B cell (primary cell): Measurements from ENCODE around the gene ANKS1B. TPM values are rescaled to one million over a fixed set of nuclear protein-coding genes. Genes with fewer than 3 reads are reported as not detected.

Source experiments
- ATAC-seq: fragments of 200-7000 bp; cut with Tn5 transposase; one replicate; pipeline ENCODE4 v1.10.0; 2021; ENCODE audit warnings: low read depth, mild to moderate bottlenecking, moderate number of reproducible peaks, moderate library complexity
- CTCF ChIA-PET: fragments of 350-600 bp; sonication (Branson Sonifier 250); formaldehyde crosslinking; loops from one replicate; lab custom pipeline; 2021; ENCODE audit warnings: antibody characterized with exemption, inconsistent platforms; lab: Charles Lee
- POLR2A ChIA-PET: fragments of 350-600 bp; sonication (Branson Sonifier 250); formaldehyde crosslinking; loops from one replicate; lab custom pipeline; 2021; ENCODE audit warnings: antibody characterized with exemption; lab: Charles Lee
- DNase-seq: peaks from one replicate; pipeline ENCODE4 v3.0.0; 2013
- H2AFZ ChIP-seq: 2 replicates; pipeline ENCODE4 v1.6.1; 2012; ENCODE audit warnings: mild to moderate bottlenecking, low read depth, low read length; ENCODE audit not compliant: insufficient read depth, poor library complexity, severe bottlenecking
- H3K27ac ChIP-seq, 2 donors: 1 replicate in 1 of 2; 2 replicates in 1 of 2; pipeline ENCODE4 v1.5.1; 2012 to 2013; ENCODE audit warnings: low read length in 2 of 2, mild to moderate bottlenecking in 2 of 2, moderate library complexity in 1 of 2
- H3K27me3 ChIP-seq, 4 experiments: fragments of 200-600 bp in 1 of 4; sonication (generic) in 1 of 4; replicated peaks in 1 of 4; 1 replicate in 2 of 4; 2 replicates in 2 of 4; pipeline versions ENCODE4 v1.6.1 to v1.7.0; 2013 to 2016; ENCODE audit warnings: low read length in 3 of 4, mild to moderate bottlenecking in 2 of 4, mixed read lengths in 1 of 4, moderate library complexity in 1 of 4; ENCODE audit not compliant: insufficient read depth in 4 of 4, control insufficient read depth in 3 of 4; ENCODE audit errors: control extremely low read depth in 1 of 4
- H3K36me3 ChIP-seq, 2 experiments: replicated peaks in 1 of 2; 1 replicate in 1 of 2; 2 replicates in 1 of 2; pipeline versions ENCODE4 v1.6.1 to v1.7.1; 2013; ENCODE audit warnings: low read length in 1 of 2; ENCODE audit not compliant: insufficient read depth in 2 of 2, control insufficient read depth in 1 of 2; ENCODE audit errors: control extremely low read depth in 1 of 2, extremely low read depth in 1 of 2
- H3K4me1 ChIP-seq, 2 donors: fragments of 200-600 bp in 1 of 2; sonication (generic) in 1 of 2; 1 replicate in 1 of 2; 2 replicates in 1 of 2; pipeline versions ENCODE4 v1.5.1 to v1.6.1; 2013 to 2017; ENCODE audit warnings: low read length in 2 of 2; ENCODE audit not compliant: control insufficient read depth in 2 of 2, insufficient read depth in 2 of 2
- H3K4me2 ChIP-seq: replicated peaks from 2 replicates; pipeline ENCODE3; 2012; ENCODE audit warnings: mild to moderate bottlenecking, low read depth, low read length; ENCODE audit not compliant: poor library complexity, severe bottlenecking
- H3K4me3 ChIP-seq, 5 experiments: fragments of 200-600 bp in 1 of 5; sonication (generic) in 1 of 5; 1 replicate in 3 of 5; 2 replicates in 2 of 5; pipeline versions ENCODE4 v1.5.1 to v1.7.0; 2011 to 2016; ENCODE audit warnings: low read length in 4 of 5, mild to moderate bottlenecking in 4 of 5, low read depth in 2 of 5, control low read depth in 1 of 5, moderate library complexity in 1 of 5; ENCODE audit not compliant: insufficient read depth in 1 of 5; ENCODE audit errors: control extremely low read depth in 1 of 5, extremely low read depth in 1 of 5
- H3K79me2 ChIP-seq: fragments of 200-600 bp; sonication (generic); one replicate; pipeline ENCODE4 v1.6.0; 2016; ENCODE audit warnings: low read length; ENCODE audit not compliant: control insufficient read depth, insufficient read depth
- H3K9ac ChIP-seq: fragments of 200-600 bp; sonication (generic); 2 replicates; pipeline ENCODE4 v1.6.1; 2017; ENCODE audit warnings: mild to moderate bottlenecking, low read length, moderate library complexity
- H3K9me3 ChIP-seq, 3 donors: one replicate each; pipeline versions ENCODE4 v1.6.1 to v1.7.1; 2013; ENCODE audit warnings: low read length in 2 of 3; ENCODE audit not compliant: control insufficient read depth in 2 of 3, insufficient read depth in 1 of 3; ENCODE audit errors: control extremely low read depth in 1 of 3
- H4K20me1 ChIP-seq: 2 replicates; pipeline ENCODE4 v1.6.0; 2012; ENCODE audit warnings: mild to moderate bottlenecking, low read length; ENCODE audit not compliant: insufficient read depth, control insufficient read depth, poor library complexity, severe bottlenecking
- H3K27ac Mint-ChIP-seq: one replicate; pipeline ENCODE4 v1.8.0; 2021; ENCODE audit warnings: mixed read lengths
- H3K27me3 Mint-ChIP-seq: one replicate; pipeline ENCODE4 v1.8.0; 2021; ENCODE audit warnings: mixed read lengths
- H3K4me1 Mint-ChIP-seq: one replicate; pipeline ENCODE4 v1.8.0; 2021; ENCODE audit warnings: mixed read lengths
- H3K4me3 Mint-ChIP-seq: one replicate; pipeline ENCODE4 v1.8.0; 2021; ENCODE audit warnings: mixed read lengths
- H3K9me3 Mint-ChIP-seq: one replicate; pipeline ENCODE4 v1.8.0; 2022; ENCODE audit warnings: mixed read lengths; ENCODE audit not compliant: insufficient read depth
- CTCF ChIP-seq: fragments of 200-600 bp; IDR thresholded peaks from one replicate; pipeline ENCODE4 v1.8.0; 2022; ENCODE audit warnings: antibody characterized with exemption, mild to moderate bottlenecking
- EZH2 ChIP-seq: IDR thresholded peaks from 2 replicates; pipeline ENCODE4 v1.6.1; 2012; ENCODE audit warnings: borderline replicate concordance, low read depth, mild to moderate bottlenecking, moderate library complexity, low read length; ENCODE audit not compliant: insufficient read depth, poor library complexity, severe bottlenecking
- WGBS: methylation state at CpG from one replicate; pipeline ENCODE4 v1.1.5; 2013; ENCODE audit warnings: missing lambda C conversion rate; ENCODE audit not compliant: insufficient coverage; 5-methylcytosine and 5-hydroxymethylcytosine counted together
- intact Hi-C: fragments of 100-400 bp; cut with micrococcal nuclease; formaldehyde crosslinking; loops from one replicate; pipeline ENCODE4 v1.10.0; 2022
- polyA plus RNA-seq: library from polyadenylated mRNA; depleted of rRNA; stranded (reverse); fragments of >200 nt; gene quantifications from 2 replicates; pipeline ENCODE4 v1.2.3, GENCODE V29; 2012
- total RNA-seq, 2 donors: library from RNA; stranded (reverse); fragments of 120-200 nt in 1 of 2; gene quantifications; 1 replicate in 1 of 2; 2 replicates in 1 of 2; pipeline versions ENCODE4 v1.2.3 to v1.2.4, GENCODE V29; 2013 to 2022

The ANKS1B gene
- total and polyA plus RNA-seq, 2 donors (not counting 1 experiment from before 2014, with no cell fraction given): not detected

GRCh38 chr12:99200711-99201384 lies 783.9 kb downstream of the ANKS1B start:
- H3K27ac Mint-ChIP-seq: no peak overlapping the region
- H3K4me3 Mint-ChIP-seq: no peak overlapping the region
- 0% methylated on average over 1 of the region's 1 CpG for WGBS

GRCh38 chr12:99195474-99195873 lies 789.3 kb downstream of the ANKS1B start:
- CTCF ChIA-PET: no interaction called here
- TF ChIP-seq EZH2 (no peak), CTCF (no peak)

More at GRCh38 chr12:99200711-99201384, 783.9 kb downstream of the ANKS1B start:
- ChIA-PET POLR2A (no interaction called here), CTCF (no interaction called here)
- Histone ChIP-seq H3K79me2 (no peaks in the 10 kb centered on the region), H3K36me3 (no peaks in the 10 kb centered on the region), H3K9ac (no peak overlapping the region), H4K20me1 (no peaks in the 10 kb centered on the region), H3K27me3 (no peaks in the 10 kb centered on the region), H3K4me2 (no peak overlapping the region), H3K27ac (no peak overlapping the region), H3K4me3 (no peak overlapping the region), H3K9me3 (no peaks in the 10 kb centered on the region), H2AFZ (no peak overlapping the region), H3K4me1 (no peaks in the 10 kb centered on the region)
- Mint-ChIP-seq H3K4me1 (no peaks in the 10 kb centered on the region), H3K27me3 (no peaks in the 10 kb centered on the region), H3K9me3 (no peaks in the 10 kb centered on the region)
- DNase-seq: no peak
- intact Hi-C loops: no loop called here
- ATAC-seq: no peak
- no peak for TF ChIP-seq EZH2
- no peak for TF ChIP-seq CTCF

More at GRCh38 chr12:99195474-99195873, 789.3 kb downstream of the ANKS1B start:
- no peaks in the 10 kb centered on the region for H4K20me1 ChIP-seq
- ATAC-seq (no peak), DNase-seq (no peak)
- H3K9me3 Mint-ChIP-seq: no peaks in the 10 kb centered on the region
- POLR2A ChIA-PET: no interaction called here
- H3K4me3 Mint-ChIP-seq: no peak overlapping the region
- no peaks in the 10 kb centered on the region for H3K79me2 ChIP-seq
- no peak overlapping the region for H3K4me3 ChIP-seq
- H3K4me2 ChIP-seq: no peak overlapping the region
- no peaks in the 10 kb centered on the region for H3K27me3 ChIP-seq
- no peaks in the 10 kb centered on the region for H3K4me1 Mint-ChIP-seq
- no peak overlapping the region for H3K9ac ChIP-seq
- no peak overlapping the region for H2AFZ ChIP-seq
- H3K9me3 ChIP-seq: no peaks in the 10 kb centered on the region
- H3K27me3 Mint-ChIP-seq: no peaks in the 10 kb centered on the region
- no CpG with 5 or more reads among the region's 1 CpG for WGBS
- H3K27ac Mint-ChIP-seq: no peak overlapping the region
- no peak overlapping the region for H3K27ac ChIP-seq
- no peaks in the 10 kb centered on the region for H3K36me3 ChIP-seq
- intact Hi-C loops: no loop called here
- no peaks in the 10 kb centered on the region for H3K4me1 ChIP-seq
